ENCODE data around the gene FOXL2NB. TPM values are rescaled to one million over a fixed set of nuclear protein-coding genes. Genes with fewer than 3 reads are reported as not detected.

Gene FOXL2NB
- total RNA-seq, 1 experiment from 2014 or later: not detected

- H3K9me2 ChIP-seq (replicated peaks; ENCODE audit: insufficient read depth, low read length): no peaks in the 10 kb centered on the region
- no peak overlapping the region for H3K4me2 ChIP-seq (ENCODE audit: low read depth, low read length, poor library complexity, severe bottlenecking)
- no peaks in the 10 kb centered on the region for H3K79me2 ChIP-seq (ENCODE audit: low read length)
- H3K9me3 ChIP-seq (ENCODE audit: low read length): no peaks in the 10 kb centered on the region
- H3K4me1 ChIP-seq (ENCODE audit: low read length): no peaks in the 10 kb centered on the region
- H3K27me3 ChIP-seq (ENCODE audit: low read length): no peaks in the 10 kb centered on the region
- H4K20me1 ChIP-seq (ENCODE audit: insufficient read depth, low read depth, low read length): no peaks in the 10 kb centered on the region
- H3K9ac ChIP-seq (ENCODE audit: low read length): no peak overlapping the region
- H2AFZ ChIP-seq (ENCODE audit: low read length): no peak overlapping the region
- no peak for DNase-seq
- H3K27ac ChIP-seq (ENCODE audit: low read length): no peak overlapping the region
- no peaks in the 10 kb centered on the region for H3K36me3 ChIP-seq (ENCODE audit: insufficient read depth, low read length)
- H3K4me3 ChIP-seq (ENCODE audit: low read length): no peak overlapping the region
Measured at GRCh38 chr3:138964264-138964663, 17.2 kb downstream of the FOXL2NB start.

GRCh38 chr3:138964923-138965322 is 17.9 kb downstream of the FOXL2NB start:
- Histone ChIP-seq H3K9ac (ENCODE audit: low read length) (no peak overlapping the region), H4K20me1 (ENCODE audit: insufficient read depth, low read depth, low read length) (no peaks in the 10 kb centered on the region), H3K4me1 (ENCODE audit: low read length) (no peaks in the 10 kb centered on the region), H2AFZ (ENCODE audit: low read length) (no peak overlapping the region), H3K9me3 (ENCODE audit: low read length) (no peaks in the 10 kb centered on the region), H3K27ac (ENCODE audit: low read length) (no peak overlapping the region), H3K4me2 (ENCODE audit: low read depth, low read length, poor library complexity, severe bottlenecking) (no peak overlapping the region), H3K27me3 (ENCODE audit: low read length) (no peaks in the 10 kb centered on the region), H3K9me2 (replicated peaks; ENCODE audit: insufficient read depth, low read length) (no peaks in the 10 kb centered on the region), H3K79me2 (ENCODE audit: low read length) (no peaks in the 10 kb centered on the region), H3K36me3 (ENCODE audit: insufficient read depth, low read length) (no peaks in the 10 kb centered on the region), H3K4me3 (ENCODE audit: low read length) (no peak overlapping the region)
- DNase-seq: no peak

- Histone ChIP-seq H3K9ac (ENCODE audit: low read length) (no peak overlapping the region), H4K20me1 (ENCODE audit: insufficient read depth, low read depth, low read length) (no peaks in the 10 kb centered on the region)
Measured at GRCh38 chr3:138971766-138972320, 24.8 kb downstream of the FOXL2NB start.

GRCh38 chr3:138972941-138973340 is 25.9 kb downstream of the FOXL2NB start:
- Histone ChIP-seq H3K9me2 (replicated peaks; ENCODE audit: insufficient read depth, low read length) (no peaks in the 10 kb centered on the region), H3K27me3 (ENCODE audit: low read length) (no peaks in the 10 kb centered on the region), H3K4me1 (ENCODE audit: low read length) (no peaks in the 10 kb centered on the region), H3K9ac (ENCODE audit: low read length) (no peak overlapping the region), H3K9me3 (ENCODE audit: low read length) (no peaks in the 10 kb centered on the region), H3K79me2 (ENCODE audit: low read length) (no peaks in the 10 kb centered on the region), H3K4me3 (ENCODE audit: low read length) (no peak overlapping the region), H2AFZ (ENCODE audit: low read length) (no peak overlapping the region), H3K27ac (ENCODE audit: low read length) (no peak overlapping the region), H4K20me1 (ENCODE audit: insufficient read depth, low read depth, low read length) (no peaks in the 10 kb centered on the region), H3K4me2 (ENCODE audit: low read depth, low read length, poor library complexity, severe bottlenecking) (no peak overlapping the region), H3K36me3 (ENCODE audit: insufficient read depth, low read length) (no peaks in the 10 kb centered on the region)
- no peak for DNase-seq

More at GRCh38 chr3:138971766-138972320, 24.8 kb downstream of the FOXL2NB start:
- Histone ChIP-seq H3K27ac (ENCODE audit: low read length) (no peak overlapping the region), H3K27me3 (ENCODE audit: low read length) (no peaks in the 10 kb centered on the region), H3K36me3 (ENCODE audit: insufficient read depth, low read length) (no peaks in the 10 kb centered on the region), H3K4me3 (ENCODE audit: low read length) (no peak overlapping the region), H3K79me2 (ENCODE audit: low read length) (no peaks in the 10 kb centered on the region), H2AFZ (ENCODE audit: low read length) (no peak overlapping the region), H3K9me2 (replicated peaks; ENCODE audit: insufficient read depth, low read length) (no peaks in the 10 kb centered on the region), H3K9me3 (ENCODE audit: low read length) (no peaks in the 10 kb centered on the region), H3K4me1 (ENCODE audit: low read length) (no peaks in the 10 kb centered on the region), H3K4me2 (ENCODE audit: low read depth, low read length, poor library complexity, severe bottlenecking) (no peak overlapping the region)
- no peak for DNase-seq

- Histone ChIP-seq H3K9me3 (ENCODE audit: low read length) (no peaks in the 10 kb centered on the region), H3K4me1 (ENCODE audit: low read length) (no peaks in the 10 kb centered on the region), H3K4me3 (ENCODE audit: low read length) (no peak overlapping the region), H3K27me3 (ENCODE audit: low read length) (no peaks in the 10 kb centered on the region), H4K20me1 (ENCODE audit: insufficient read depth, low read depth, low read length) (no peaks in the 10 kb centered on the region), H2AFZ (ENCODE audit: low read length) (no peak overlapping the region), H3K36me3 (ENCODE audit: insufficient read depth, low read length) (no peaks in the 10 kb centered on the region), H3K9ac (ENCODE audit: low read length) (no peak overlapping the region), H3K27ac (ENCODE audit: low read length) (no peak overlapping the region), H3K9me2 (replicated peaks; ENCODE audit: insufficient read depth, low read length) (no peaks in the 10 kb centered on the region), H3K79me2 (ENCODE audit: low read length) (no peaks in the 10 kb centered on the region), H3K4me2 (ENCODE audit: low read depth, low read length, poor library complexity, severe bottlenecking) (no peak overlapping the region)
- DNase-seq: no peak
Measured at GRCh38 chr3:138974462-138974861, 27.4 kb downstream of the FOXL2NB start.

GRCh38 chr3:138975351-138975750 is 28.3 kb downstream of the FOXL2NB start:
- Histone ChIP-seq H3K36me3 (ENCODE audit: insufficient read depth, low read length) (no peaks in the 10 kb centered on the region), H3K27me3 (ENCODE audit: low read length) (no peaks in the 10 kb centered on the region), H3K4me1 (ENCODE audit: low read length) (no peaks in the 10 kb centered on the region), H3K9ac (ENCODE audit: low read length) (no peak overlapping the region), H3K79me2 (ENCODE audit: low read length) (no peaks in the 10 kb centered on the region), H4K20me1 (ENCODE audit: insufficient read depth, low read depth, low read length) (no peaks in the 10 kb centered on the region), H3K9me3 (ENCODE audit: low read length) (no peaks in the 10 kb centered on the region), H3K4me3 (ENCODE audit: low read length) (no peak overlapping the region), H3K27ac (ENCODE audit: low read length) (no peak overlapping the region), H2AFZ (ENCODE audit: low read length) (no peak overlapping the region), H3K9me2 (replicated peaks; ENCODE audit: insufficient read depth, low read length) (no peaks in the 10 kb centered on the region), H3K4me2 (ENCODE audit: low read depth, low read length, poor library complexity, severe bottlenecking) (no peak overlapping the region)
- no peak for DNase-seq

- no peaks in the 10 kb centered on the region for H4K20me1 ChIP-seq (ENCODE audit: insufficient read depth, low read depth, low read length)
Measured at GRCh38 chr3:138976047-138976446, 29.0 kb downstream of the FOXL2NB start.

GRCh38 chr3:138984816-138985215 is 37.8 kb downstream of the FOXL2NB start:
- H3K9me3 ChIP-seq (ENCODE audit: low read length): no peaks in the 10 kb centered on the region
- no peaks in the 10 kb centered on the region for H3K36me3 ChIP-seq (ENCODE audit: insufficient read depth, low read length)
- H3K4me3 ChIP-seq (ENCODE audit: low read length): no peak overlapping the region
- H4K20me1 ChIP-seq (ENCODE audit: insufficient read depth, low read depth, low read length): no peaks in the 10 kb centered on the region
- H3K9ac ChIP-seq (ENCODE audit: low read length): no peak overlapping the region
- no peaks in the 10 kb centered on the region for H3K27me3 ChIP-seq (ENCODE audit: low read length)
- no peaks in the 10 kb centered on the region for H3K9me2 ChIP-seq (replicated peaks; ENCODE audit: insufficient read depth, low read length)
- DNase-seq: no peak
- H3K4me2 ChIP-seq (ENCODE audit: low read depth, low read length, poor library complexity, severe bottlenecking): no peak overlapping the region
- H3K4me1 ChIP-seq (ENCODE audit: low read length): no peaks in the 10 kb centered on the region
- H3K79me2 ChIP-seq (ENCODE audit: low read length): no peaks in the 10 kb centered on the region
- H2AFZ ChIP-seq (ENCODE audit: low read length): no peak overlapping the region
- H3K27ac ChIP-seq (ENCODE audit: low read length): no peak overlapping the region

More at GRCh38 chr3:138976047-138976446, 29.0 kb downstream of the FOXL2NB start:
- no peak overlapping the region for H3K27ac ChIP-seq (ENCODE audit: low read length)
- no peak overlapping the region for H3K9ac ChIP-seq (ENCODE audit: low read length)
- H2AFZ ChIP-seq (ENCODE audit: low read length): no peak overlapping the region
- H3K79me2 ChIP-seq (ENCODE audit: low read length): no peaks in the 10 kb centered on the region
- no peaks in the 10 kb centered on the region for H3K9me3 ChIP-seq (ENCODE audit: low read length)
- no peaks in the 10 kb centered on the region for H3K36me3 ChIP-seq (ENCODE audit: insufficient read depth, low read length)
- no peaks in the 10 kb centered on the region for H3K4me1 ChIP-seq (ENCODE audit: low read length)
- no peak for DNase-seq
- H3K27me3 ChIP-seq (ENCODE audit: low read length): no peaks in the 10 kb centered on the region
- no peak overlapping the region for H3K4me3 ChIP-seq (ENCODE audit: low read length)
- no peaks in the 10 kb centered on the region for H3K9me2 ChIP-seq (replicated peaks; ENCODE audit: insufficient read depth, low read length)
- no peak overlapping the region for H3K4me2 ChIP-seq (ENCODE audit: low read depth, low read length, poor library complexity, severe bottlenecking)

GRCh38 chr3:138985932-138986331 is 38.9 kb downstream of the FOXL2NB start:
- H3K9me3 ChIP-seq (ENCODE audit: low read length): no peaks in the 10 kb centered on the region
- H2AFZ ChIP-seq (ENCODE audit: low read length): no peak overlapping the region
- DNase-seq: no peak
- H3K4me2 ChIP-seq (ENCODE audit: low read depth, low read length, poor library complexity, severe bottlenecking): no peak overlapping the region
- H3K27ac ChIP-seq (ENCODE audit: low read length): no peak overlapping the region
- H3K4me1 ChIP-seq (ENCODE audit: low read length): no peaks in the 10 kb centered on the region
- no peaks in the 10 kb centered on the region for H3K9me2 ChIP-seq (replicated peaks; ENCODE audit: insufficient read depth, low read length)
- no peaks in the 10 kb centered on the region for H4K20me1 ChIP-seq (ENCODE audit: insufficient read depth, low read depth, low read length)
- H3K79me2 ChIP-seq (ENCODE audit: low read length): no peaks in the 10 kb centered on the region
- H3K9ac ChIP-seq (ENCODE audit: low read length): no peak overlapping the region
- H3K27me3 ChIP-seq (ENCODE audit: low read length): no peaks in the 10 kb centered on the region
- H3K36me3 ChIP-seq (ENCODE audit: insufficient read depth, low read length): no peaks in the 10 kb centered on the region
- H3K4me3 ChIP-seq (ENCODE audit: low read length): no peak overlapping the region

Measured in Karpas-422 (cell line).